ENCODE data around the gene SUSD3.
"Not testable (repeated sequence)": the region's sequence is repeated elsewhere in the genome, so short reads cannot be mapped to it uniquely, and the experiment has no call there.

The SUSD3 gene

DNA sequence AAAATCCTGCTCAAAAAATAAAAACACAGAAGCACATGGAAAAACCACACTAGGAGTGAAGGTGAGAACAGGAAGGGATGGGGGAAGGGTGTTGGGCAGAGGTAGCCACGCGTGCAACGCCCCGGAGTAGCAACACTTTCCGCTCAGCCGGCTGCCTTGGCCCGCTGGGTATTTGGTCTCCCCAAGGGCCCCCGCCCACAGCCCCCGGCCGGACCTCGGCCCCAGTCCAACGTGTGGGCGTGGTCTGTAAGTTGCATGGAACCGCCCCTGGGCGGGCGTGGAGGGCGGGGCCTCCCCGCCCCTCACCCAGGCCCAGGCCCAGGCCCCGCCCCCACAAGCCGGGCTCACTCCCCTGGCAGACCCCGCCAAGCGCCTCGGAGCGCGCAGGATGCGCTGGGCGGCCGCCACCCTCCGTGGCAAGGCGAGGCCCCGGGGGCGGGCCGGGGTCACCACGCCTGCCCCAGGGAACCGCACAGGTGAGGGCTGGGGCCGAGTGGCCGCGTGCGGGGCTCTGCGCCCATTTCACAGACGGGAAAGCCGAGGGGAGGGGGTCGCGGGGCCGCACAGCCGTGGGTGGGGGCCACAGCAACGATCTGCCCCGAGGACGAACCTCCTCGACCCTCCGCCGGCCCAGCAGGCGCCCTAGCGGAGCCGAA, at the start of gene SUSD3:
Gene SUSD3 (plus strand): TSS at position 347 of the 656 bp plus-strand sequence. CDS start 42 bp downstream, at position 389.
- H3K27ac ChIP-seq = no peak within 1 kb of the TSS
- DNase-seq (ENCODE audit: low read depth, low spot score) = no peak
- H3K36me3 ChIP-seq (ENCODE audit: insufficient read depth, low read length) = no peaks in the 10 kb centered on the region
- TF ChIP-seq POLR2AphosphoS5 (IDR thresholded peaks at IDR 0.05; ENCODE audit: borderline replicate concordance, low read depth, low read length) = no peak
- no peak for TF ChIP-seq EZH2 (IDR thresholded peaks at IDR 0.05)
- TF ChIP-seq FOXP2 (optimal IDR thresholded peaks at IDR 0.05; ENCODE audit: control extremely low read depth, extremely low read length, insufficient read depth) = no peak
- no peak within 1 kb of the TSS for H3K9ac ChIP-seq (ENCODE audit: insufficient read length)
- H3K9me3 ChIP-seq (ENCODE audit: low read depth, low read length) = no peaks in the 10 kb centered on the region
- H3K4me3 ChIP-seq = no peak within 1 kb of the TSS

DNA sequence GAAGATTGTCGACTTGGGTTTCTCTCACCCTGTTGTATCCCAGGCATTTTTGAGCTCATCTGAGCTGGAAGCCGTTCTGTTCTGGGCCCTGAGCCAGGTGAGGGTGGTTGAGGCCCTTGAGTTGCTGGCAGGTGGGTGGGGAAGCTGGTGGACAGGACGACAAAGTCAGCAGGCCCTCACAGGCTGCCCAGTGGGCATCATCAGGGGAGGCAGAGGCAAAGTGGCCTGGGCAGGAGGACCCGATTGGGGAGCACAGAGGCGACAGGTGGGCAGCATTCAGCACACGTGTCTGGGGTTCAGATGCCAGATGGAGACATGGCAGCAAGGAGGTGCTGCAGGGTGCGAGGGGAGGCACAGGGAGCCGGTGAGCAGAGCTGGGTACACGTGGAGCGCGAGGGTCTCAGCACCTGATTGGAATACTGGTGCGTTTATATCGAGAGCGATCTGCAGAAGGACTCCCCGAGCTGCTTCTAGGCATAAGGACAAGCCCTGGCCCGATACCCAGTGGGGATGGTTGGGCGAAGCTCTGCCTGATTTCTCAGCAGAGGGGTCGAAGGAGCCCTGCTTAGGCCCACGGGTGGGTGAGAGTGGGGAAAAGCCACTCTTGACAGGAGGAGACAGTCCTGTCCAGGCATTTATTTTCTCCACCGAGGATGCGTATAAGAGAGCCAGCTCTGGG, 49.0 kb upstream of the SUSD3 start:
- Histone ChIP-seq H3K9me3 (ENCODE audit: low read depth, low read length) (no peaks in the 10 kb centered on the region), H3K4me3 (no peak overlapping the region), H3K36me3 (ENCODE audit: insufficient read depth, low read length) (no peaks in the 10 kb centered on the region), H3K9ac (ENCODE audit: insufficient read length) (no peak overlapping the region), H3K27ac (no peak overlapping the region)
- no peak for TF ChIP-seq EZH2 (IDR thresholded peaks at IDR 0.05)
- no peak for TF ChIP-seq POLR2AphosphoS5 (IDR thresholded peaks at IDR 0.05; ENCODE audit: borderline replicate concordance, low read depth, low read length)
- no peak for TF ChIP-seq FOXP2 (optimal IDR thresholded peaks at IDR 0.05; ENCODE audit: control extremely low read depth, extremely low read length, insufficient read depth)
- DNase-seq (ENCODE audit: low read depth, low spot score) = no peak

DNA sequence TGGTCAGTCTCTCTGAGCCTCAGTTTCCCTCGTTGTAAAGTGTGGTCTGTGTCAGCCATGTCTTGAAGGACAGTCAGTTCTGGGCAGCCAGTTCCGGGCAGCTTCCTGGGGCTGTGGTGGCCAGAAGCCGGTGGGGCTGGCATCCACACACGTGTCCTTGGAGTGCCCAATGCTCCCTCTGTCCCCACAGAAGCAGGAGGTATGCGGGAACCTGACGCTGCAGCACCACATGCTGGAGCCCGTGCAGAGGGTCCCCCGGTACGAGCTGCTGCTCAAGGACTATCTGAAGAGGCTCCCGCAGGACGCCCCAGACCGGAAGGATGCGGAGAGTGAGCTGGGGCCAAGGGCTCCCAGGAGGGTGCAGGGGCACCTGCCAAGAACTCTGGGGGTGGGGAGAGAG, 48.4 kb upstream of the SUSD3 start:
- no peak overlapping the region for H3K27ac ChIP-seq
- no peaks in the 10 kb centered on the region for H3K36me3 ChIP-seq (ENCODE audit: insufficient read depth, low read length)
- no peaks in the 10 kb centered on the region for H3K9me3 ChIP-seq (ENCODE audit: low read depth, low read length)
- DNase-seq (ENCODE audit: low read depth, low spot score) = no peak
- no peak overlapping the region for H3K9ac ChIP-seq (ENCODE audit: insufficient read length)
- no peak overlapping the region for H3K4me3 ChIP-seq
- TF ChIP-seq EZH2 (IDR thresholded peaks at IDR 0.05) = no peak
- no peak for TF ChIP-seq FOXP2 (optimal IDR thresholded peaks at IDR 0.05; ENCODE audit: control extremely low read depth, extremely low read length, insufficient read depth)
- no peak for TF ChIP-seq POLR2AphosphoS5 (IDR thresholded peaks at IDR 0.05; ENCODE audit: borderline replicate concordance, low read depth, low read length)

DNA sequence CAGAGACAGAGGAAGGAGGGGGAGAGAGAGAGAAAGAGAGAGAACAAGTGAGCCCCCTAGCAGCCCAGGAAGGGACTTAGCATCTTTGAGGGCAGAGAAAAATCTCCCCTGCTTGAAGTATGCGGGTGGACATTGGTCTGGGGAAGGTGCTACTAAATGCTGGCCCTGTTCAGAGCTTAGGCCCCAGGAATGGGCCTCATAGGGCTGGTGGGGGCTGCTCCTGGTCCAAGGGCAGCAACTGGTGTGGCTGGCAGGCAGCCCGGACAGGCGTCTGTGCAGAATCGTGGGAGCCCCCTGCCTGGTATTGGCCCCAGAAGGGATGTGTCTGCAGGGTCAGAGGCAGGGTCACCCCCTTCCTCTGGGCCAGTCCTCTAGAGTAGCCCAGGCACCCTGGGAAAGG, 47.8 kb upstream of the SUSD3 start:
- no peak for DNase-seq (ENCODE audit: low read depth, low spot score)
- Histone ChIP-seq H3K36me3 (ENCODE audit: insufficient read depth, low read length) (no peaks in the 10 kb centered on the region), H3K4me3 (no peak overlapping the region), H3K9me3 (ENCODE audit: low read depth, low read length) (no peaks in the 10 kb centered on the region), H3K27ac (no peak overlapping the region), H3K9ac (ENCODE audit: insufficient read length) (no peak overlapping the region)
- TF ChIP-seq EZH2 (IDR thresholded peaks at IDR 0.05) = no peak
- TF ChIP-seq FOXP2 (optimal IDR thresholded peaks at IDR 0.05; ENCODE audit: control extremely low read depth, extremely low read length, insufficient read depth) = no peak
- no peak for TF ChIP-seq POLR2AphosphoS5 (IDR thresholded peaks at IDR 0.05; ENCODE audit: borderline replicate concordance, low read depth, low read length)

DNA sequence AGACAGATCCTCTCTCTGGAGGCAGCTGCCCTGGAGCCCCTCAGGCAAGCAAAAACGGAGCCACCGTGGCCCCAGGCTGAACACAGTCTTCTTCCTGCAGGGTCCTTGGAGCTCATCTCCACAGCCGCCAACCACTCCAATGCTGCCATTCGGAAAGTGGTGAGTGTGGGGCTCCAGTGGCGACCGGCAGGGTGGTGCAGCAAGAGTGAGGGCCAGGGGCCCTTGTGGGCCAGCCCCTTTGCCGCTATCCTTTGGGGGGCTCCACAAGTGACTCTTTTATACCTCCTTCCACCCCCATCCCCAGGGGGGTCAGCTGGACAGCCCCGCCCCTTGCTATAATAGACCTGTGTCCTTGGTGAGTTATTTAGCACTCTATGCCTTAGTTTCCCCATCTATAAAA, 47.4 kb upstream of the SUSD3 start:
- no peaks in the 10 kb centered on the region for H3K36me3 ChIP-seq (ENCODE audit: insufficient read depth, low read length)
- H3K4me3 ChIP-seq = no peak overlapping the region
- H3K27ac ChIP-seq = no peak overlapping the region
- no peak for DNase-seq (ENCODE audit: low read depth, low spot score)
- TF ChIP-seq POLR2AphosphoS5 (IDR thresholded peaks at IDR 0.05; ENCODE audit: borderline replicate concordance, low read depth, low read length) = no peak
- TF ChIP-seq FOXP2 (optimal IDR thresholded peaks at IDR 0.05; ENCODE audit: control extremely low read depth, extremely low read length, insufficient read depth) = no peak
- no peak for TF ChIP-seq EZH2 (IDR thresholded peaks at IDR 0.05)
- H3K9ac ChIP-seq (ENCODE audit: insufficient read length) = no peak overlapping the region
- H3K9me3 ChIP-seq (ENCODE audit: low read depth, low read length) = no peaks in the 10 kb centered on the region

DNA sequence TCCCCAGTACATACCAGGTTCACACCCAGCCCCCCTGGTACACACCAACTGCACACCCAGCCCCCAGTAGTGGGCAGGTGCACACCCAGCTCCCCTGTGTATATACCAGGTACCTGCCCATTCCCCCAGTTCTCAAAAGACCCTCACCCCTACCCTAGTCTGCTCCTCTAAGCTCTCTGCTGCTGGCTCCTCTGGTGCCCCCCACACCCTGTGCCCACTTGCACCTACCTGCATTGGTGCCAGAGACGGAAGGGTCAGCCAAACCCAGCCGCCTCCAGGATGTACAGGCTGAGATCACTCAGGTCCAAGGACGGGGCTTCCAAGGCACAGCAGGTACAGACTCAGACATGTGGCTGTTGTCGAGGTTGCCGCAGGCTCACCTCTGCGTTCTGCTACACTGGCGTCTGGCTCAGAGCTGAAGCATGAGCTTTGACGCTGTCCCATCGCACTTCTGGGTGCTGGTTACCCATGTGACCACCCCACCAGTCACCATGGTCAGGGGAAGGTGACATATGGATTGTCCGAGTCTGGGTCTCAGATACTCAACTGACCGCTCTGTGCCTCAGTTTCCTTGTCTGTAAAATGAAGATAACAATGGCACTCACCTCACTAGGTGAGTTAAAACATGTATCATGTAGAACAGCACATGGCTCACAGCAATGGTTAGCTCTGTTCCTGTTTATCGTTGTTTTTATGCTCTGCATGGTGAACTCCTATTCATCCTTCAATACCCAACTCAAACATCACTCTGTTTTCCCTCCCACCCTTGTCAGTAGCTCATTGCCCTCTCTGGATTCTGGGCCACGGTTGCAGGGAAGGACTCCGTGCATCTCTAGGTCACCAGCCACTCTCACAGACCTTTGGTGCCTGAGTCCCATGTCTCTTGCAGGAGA, 45.3 kb upstream of the SUSD3 start:
- H3K4me3 ChIP-seq = no peak overlapping the region
- TF ChIP-seq EZH2 (IDR thresholded peaks at IDR 0.05) (no peak), FOXP2 (optimal IDR thresholded peaks at IDR 0.05; ENCODE audit: control extremely low read depth, extremely low read length, insufficient read depth) (no peak), POLR2AphosphoS5 (IDR thresholded peaks at IDR 0.05; ENCODE audit: borderline replicate concordance, low read depth, low read length) (no peak)
- H3K36me3 ChIP-seq (ENCODE audit: insufficient read depth, low read length) = no peaks in the 10 kb centered on the region
- DNase-seq (ENCODE audit: low read depth, low spot score) = no peak
- no peaks in the 10 kb centered on the region for H3K9me3 ChIP-seq (ENCODE audit: low read depth, low read length)
- H3K9ac ChIP-seq (ENCODE audit: insufficient read length) = no peak overlapping the region
- no peak overlapping the region for H3K27ac ChIP-seq

DNA sequence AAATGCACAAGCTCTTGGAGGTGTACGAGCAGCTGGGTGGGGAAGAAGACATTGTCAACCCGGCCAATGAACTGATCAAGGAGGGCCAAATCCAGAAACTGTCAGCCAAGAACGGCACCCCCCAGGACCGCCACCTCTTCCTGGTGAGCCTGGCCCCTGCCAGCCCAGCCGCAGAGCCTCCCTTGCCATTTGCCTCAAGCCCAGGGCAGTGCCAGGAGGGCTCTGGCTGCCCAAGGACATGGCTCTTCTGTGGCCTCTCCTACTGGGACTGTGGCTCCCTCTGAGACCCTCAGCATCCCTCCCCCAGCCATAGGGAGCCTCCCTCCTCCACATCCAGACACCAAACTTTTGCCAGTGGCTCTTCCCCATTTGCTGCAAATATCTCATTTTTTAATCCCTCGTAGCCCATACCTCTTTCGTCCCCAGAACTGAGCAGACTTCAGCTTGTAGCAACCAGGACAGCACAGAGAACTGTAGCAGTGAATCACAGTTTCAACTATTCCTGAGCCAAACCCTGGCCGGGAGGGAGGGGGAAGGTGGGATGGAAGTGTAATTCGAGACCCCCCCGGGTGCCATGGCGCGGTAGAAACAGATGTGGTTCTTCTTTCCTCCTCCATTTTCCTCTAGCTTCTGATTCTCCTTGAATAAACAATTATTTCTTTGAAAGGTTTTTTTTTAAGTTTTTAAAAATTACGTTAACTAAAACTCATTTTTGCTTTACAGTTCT, 44.5 kb upstream of the SUSD3 start:
- no peak overlapping the region for H3K27ac ChIP-seq
- H3K36me3 ChIP-seq (ENCODE audit: insufficient read depth, low read length) = no peaks in the 10 kb centered on the region
- TF ChIP-seq FOXP2 (optimal IDR thresholded peaks at IDR 0.05; ENCODE audit: control extremely low read depth, extremely low read length, insufficient read depth) (no peak), EZH2 (IDR thresholded peaks at IDR 0.05) (no peak), POLR2AphosphoS5 (IDR thresholded peaks at IDR 0.05; ENCODE audit: borderline replicate concordance, low read depth, low read length) (no peak)
- H3K4me3 ChIP-seq = no peak overlapping the region
- H3K9me3 ChIP-seq (ENCODE audit: low read depth, low read length) = no peaks in the 10 kb centered on the region
- no peak for DNase-seq (ENCODE audit: low read depth, low spot score)
- no peak overlapping the region for H3K9ac ChIP-seq (ENCODE audit: insufficient read length)

DNA sequence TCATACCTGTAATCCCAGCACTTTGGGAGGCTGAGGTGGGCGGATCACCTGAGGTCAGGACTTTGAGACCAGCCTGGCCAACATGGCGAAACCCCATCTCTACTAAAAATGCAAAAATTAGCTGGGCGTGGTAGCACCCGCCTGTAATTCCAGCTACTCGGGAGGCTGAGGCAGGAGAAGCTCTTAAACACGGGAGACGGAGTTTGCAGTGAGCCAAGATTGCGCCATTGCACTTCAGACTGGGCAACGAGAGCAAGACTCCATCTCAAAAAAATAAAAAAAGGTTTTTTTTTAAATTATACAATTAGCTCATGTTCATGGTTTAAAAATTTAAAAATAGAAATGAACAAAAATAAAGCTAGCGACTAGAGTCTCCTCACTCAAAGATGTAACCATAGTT, 43.3 kb upstream of the SUSD3 start:
- H3K36me3 ChIP-seq (ENCODE audit: insufficient read depth, low read length); H3K9ac ChIP-seq (ENCODE audit: insufficient read length); H3K4me3 ChIP-seq; H3K27ac ChIP-seq; H3K9me3 ChIP-seq (ENCODE audit: low read depth, low read length); DNase-seq (ENCODE audit: low read depth, low spot score): not testable (repeated sequence)
